Esophagus squamous epithelium (tissue), 4 donors: ENCODE data around the gene RCSD1.
A peak's percentile ranks its signal among the peaks of the same experiment; 100 is the strongest.

Source experiments
- POLR2A ChIP-seq, 4 donors: fragments of 450-650 bp; IDR thresholded peaks; one replicate each; pipeline ENCODE4 v1.6.1; 2017; ENCODE audit warnings: antibody characterized with exemption in 4 of 4, mild to moderate bottlenecking in 4 of 4, moderate library complexity in 3 of 4
- TF ChIP-seq, protein P1 (sequence below), 6 experiments: fragments of 450-650 bp in 4 of 6; fragments of 200-600 bp in 2 of 6; sonication (generic) in 2 of 6; IDR thresholded peaks; one replicate each; pipeline ENCODE4 v1.5.1; 2016 to 2019; ENCODE audit warnings: antibody characterized with exemption in 6 of 6, mild to moderate bottlenecking in 4 of 6, moderate library complexity in 4 of 6

DNA sequence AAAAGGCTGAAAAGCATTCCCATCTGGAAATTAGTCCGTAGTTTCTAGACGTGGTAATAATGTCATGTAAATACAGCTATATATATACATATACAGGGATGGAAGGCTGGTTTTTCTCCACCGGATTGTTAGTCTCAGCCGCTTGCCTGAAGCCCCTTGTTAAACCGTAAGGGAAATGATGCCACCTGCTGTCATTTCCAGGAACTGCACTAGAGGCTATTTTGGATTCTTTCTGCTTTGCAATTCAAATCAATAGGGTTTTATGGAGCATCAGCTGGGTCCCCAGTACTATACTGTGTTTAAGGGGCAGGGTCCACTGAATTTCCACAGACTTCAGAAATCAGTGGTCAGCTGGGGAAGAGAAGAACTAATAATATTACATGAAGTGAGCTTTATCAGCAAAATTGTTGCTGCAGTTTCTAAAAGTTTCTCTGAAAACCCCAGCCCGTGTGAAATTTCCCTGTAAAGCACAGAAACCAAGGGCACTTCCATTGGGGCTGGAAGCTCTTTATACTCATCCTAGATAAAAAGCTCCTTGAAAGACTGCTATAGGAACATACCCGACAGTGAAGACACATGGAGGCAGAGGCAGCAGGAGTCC lies 58.0 kb downstream of the RCSD1 start:
- TF ChIP-seq, protein P1, sequence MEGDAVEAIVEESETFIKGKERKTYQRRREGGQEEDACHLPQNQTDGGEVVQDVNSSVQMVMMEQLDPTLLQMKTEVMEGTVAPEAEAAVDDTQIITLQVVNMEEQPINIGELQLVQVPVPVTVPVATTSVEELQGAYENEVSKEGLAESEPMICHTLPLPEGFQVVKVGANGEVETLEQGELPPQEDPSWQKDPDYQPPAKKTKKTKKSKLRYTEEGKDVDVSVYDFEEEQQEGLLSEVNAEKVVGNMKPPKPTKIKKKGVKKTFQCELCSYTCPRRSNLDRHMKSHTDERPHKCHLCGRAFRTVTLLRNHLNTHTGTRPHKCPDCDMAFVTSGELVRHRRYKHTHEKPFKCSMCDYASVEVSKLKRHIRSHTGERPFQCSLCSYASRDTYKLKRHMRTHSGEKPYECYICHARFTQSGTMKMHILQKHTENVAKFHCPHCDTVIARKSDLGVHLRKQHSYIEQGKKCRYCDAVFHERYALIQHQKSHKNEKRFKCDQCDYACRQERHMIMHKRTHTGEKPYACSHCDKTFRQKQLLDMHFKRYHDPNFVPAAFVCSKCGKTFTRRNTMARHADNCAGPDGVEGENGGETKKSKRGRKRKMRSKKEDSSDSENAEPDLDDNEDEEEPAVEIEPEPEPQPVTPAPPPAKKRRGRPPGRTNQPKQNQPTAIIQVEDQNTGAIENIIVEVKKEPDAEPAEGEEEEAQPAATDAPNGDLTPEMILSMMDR (IDR thresholded peaks at IDR 0.05), result peak; percentile 87 to 96 (median 94)
- TF ChIP-seq POLR2A (IDR thresholded peaks at IDR 0.05), result no peak
